GM10266 (cell line): ENCODE data around the gene SYP.

Experiments
- DNase-seq: peaks from one replicate; pipeline ENCODE4 v3.0.0; 2012; ENCODE audit errors: extremely low spot score
- CTCF ChIP-seq: IDR thresholded peaks from 2 replicates; pipeline ENCODE4 v1.5.1; 2012; ENCODE audit warnings: mild to moderate bottlenecking, low read depth; ENCODE audit not compliant: control insufficient read depth, insufficient read depth; ENCODE audit errors: missing control alignments

The SYP gene

DNA sequence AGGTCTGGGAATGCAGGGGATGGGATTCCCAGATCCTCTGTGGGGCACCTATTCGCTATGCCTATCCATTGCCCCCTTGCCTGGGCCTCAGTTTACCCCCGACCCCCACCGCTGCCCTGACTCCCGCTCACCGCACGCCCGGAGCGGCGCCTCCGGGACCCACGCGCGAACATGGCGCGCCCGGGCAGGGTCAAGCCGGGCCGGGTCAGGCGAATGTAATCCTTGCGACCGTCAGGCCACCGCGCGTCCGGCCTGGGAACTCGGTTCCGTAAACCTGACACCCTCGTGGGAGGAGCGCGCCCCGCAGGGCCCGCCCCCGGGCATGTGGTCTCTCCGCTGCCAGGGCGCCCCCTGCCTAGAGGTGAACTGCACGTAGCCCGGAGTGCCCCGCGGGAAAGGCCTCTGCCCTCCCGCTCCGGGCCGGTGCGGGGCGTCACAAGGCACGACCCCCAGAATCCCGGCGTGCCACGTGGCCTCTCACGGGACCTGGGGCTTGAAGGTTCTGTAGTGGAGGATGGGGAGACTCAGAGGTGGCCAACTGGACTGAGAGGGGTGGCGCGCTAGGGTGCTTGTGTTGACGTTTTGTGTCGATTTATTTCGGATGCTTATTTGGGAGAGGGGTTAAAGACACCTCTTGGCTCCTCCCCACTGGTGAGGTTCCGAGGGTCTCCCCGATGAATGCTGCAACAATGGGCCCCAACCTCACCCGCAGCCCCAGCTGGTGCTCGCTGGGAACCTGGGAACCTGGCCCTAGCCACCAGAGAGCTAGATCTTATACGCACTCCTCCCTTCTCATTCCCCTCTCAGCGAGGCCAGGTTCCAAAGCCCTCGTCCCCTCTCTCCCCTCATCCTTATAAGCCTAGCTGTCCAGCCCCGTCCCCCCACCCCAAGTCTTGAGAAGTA is 13.6 kb downstream of the SYP start, which contains the start of gene PRICKLE3:
Gene PRICKLE3, minus strand, starts transcription at position 249 of the 903 bp plus-strand sequence. Its CDS starts 76 bp downstream, at position 173.
- TF ChIP-seq CTCF: peak; percentile 56
- peak; percentile 80 for DNase-seq

- peak; percentile 51 for DNase-seq
- TF ChIP-seq CTCF: no peak
These were observed 15.4 kb downstream of the SYP start for GRCh38 chrX:49184294-49185281.

DNA sequence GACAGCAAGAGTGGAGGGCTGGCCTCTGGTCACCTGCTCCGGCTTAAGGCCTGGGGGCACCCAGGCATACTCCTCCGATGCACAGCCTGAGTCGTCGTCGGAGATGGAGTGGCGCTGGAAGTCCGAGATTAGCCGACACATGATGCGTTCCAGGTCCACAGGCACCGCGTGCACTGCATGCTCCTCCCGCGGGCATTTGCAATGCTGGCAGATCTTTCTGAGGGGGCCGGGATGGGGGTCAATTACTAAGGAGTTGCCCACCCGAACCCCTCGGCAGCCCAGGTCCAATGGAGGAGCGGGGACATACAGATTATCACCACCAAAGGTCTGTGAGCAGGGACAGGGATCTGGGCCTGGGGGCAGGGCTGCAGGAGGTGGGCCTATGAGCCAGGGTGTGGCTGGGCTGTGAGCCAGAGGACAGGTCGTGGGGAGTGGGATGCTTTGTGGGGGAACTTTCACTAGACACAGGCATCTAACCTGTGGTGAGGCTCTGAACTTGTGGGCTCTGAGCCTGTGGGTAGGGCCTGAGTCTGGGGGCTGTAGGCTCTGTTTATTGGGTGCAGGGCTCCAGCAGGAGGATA is 16.2 kb downstream of the SYP start:
- no peak for DNase-seq
- TF ChIP-seq CTCF: no peak

DNA sequence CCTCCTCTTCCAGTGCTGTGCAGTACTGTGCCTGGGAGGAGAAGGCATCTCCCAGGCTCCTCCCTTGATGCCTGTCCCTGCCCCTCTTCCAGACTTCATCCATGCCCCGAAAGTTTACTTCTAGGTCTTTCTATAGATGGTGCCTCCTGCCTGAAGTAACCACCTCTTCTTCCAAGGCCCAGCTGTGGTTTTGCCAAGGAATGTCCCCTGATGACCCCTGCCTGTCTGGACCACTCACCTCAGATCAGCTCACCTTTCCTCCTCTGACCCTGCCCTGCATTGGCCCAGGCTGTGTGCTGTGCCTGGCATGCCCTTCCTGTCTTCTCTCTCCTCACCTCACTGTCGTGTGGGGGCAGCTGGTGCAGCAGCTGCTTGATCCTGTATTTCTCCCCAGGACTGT is 20.6 kb downstream of the SYP start:
- no peak for DNase-seq
- TF ChIP-seq CTCF: no peak

GRCh38 chrX:49178537-49178936 is 21.5 kb downstream of the SYP start:
- DNase-seq: no peak
- no peak for TF ChIP-seq CTCF

GRCh38 chrX:49177873-49178480 is 22.0 kb downstream of the SYP start:
- no peak for DNase-seq
- TF ChIP-seq CTCF: no peak
